Lung microvascular endothelial cell (primary cell): Measurements from ENCODE around the gene MBP. TPM values are rescaled to one million over a fixed set of nuclear protein-coding genes. Genes with fewer than 3 reads are reported as not detected.

ENCODE experiments used
- DNase-seq, 2 donors: peaks; one replicate each; pipeline versions ENCODE4 v3.0.0 to v3.0.0-alpha.2; 2010; ENCODE audit warnings: low read depth in 2 of 2
- total RNA-seq: library from RNA; depleted of rRNA; stranded (reverse); fragments of >200 nt; gene quantifications from 2 replicates; pipeline ENCODE4 v1.2.1, GENCODE V29; 2014

Gene MBP
- total RNA-seq, 1 donor from 2014 or later = 6.9 TPM

DNA sequence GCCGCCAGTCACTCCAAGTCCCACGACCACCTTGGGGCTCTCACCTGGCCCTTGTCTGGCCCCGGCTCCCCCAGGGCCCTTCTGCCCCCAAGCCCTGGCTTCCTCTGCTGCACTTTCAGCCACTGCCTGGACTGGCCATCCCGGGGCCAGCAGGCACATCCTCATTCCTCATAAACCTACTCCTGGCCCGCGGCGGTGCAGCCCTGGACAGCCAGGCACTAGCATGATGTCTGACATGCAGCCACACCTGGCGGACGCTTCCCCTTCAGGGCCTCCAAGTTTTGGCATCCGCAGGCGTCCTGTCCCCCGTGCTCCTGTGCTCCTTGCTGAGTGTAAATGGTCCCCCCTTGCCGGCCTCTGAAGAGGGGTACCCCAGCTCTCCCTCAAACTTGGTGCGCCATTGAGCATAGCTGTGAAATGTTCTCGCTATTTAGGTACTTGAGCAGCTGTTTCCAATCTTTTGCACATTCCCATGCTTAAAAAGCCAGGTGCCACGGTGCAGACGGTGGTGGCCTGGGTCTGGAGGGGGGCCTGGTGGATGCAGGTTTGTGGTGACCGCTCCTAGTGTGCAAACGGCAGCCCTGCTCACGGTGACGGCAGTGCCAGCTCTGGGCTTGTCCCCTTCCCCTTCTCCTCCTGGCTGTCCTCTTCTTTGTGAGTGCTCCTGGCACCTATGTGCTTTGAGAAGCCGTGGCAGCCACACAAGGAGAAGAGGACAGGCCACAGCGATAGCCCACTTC is 123.8 kb downstream of the MBP start:
- no peak for DNase-seq

GRCh38 chr18:77008006-77008405 is 124.6 kb downstream of the MBP start:
- DNase-seq = no peak

DNA sequence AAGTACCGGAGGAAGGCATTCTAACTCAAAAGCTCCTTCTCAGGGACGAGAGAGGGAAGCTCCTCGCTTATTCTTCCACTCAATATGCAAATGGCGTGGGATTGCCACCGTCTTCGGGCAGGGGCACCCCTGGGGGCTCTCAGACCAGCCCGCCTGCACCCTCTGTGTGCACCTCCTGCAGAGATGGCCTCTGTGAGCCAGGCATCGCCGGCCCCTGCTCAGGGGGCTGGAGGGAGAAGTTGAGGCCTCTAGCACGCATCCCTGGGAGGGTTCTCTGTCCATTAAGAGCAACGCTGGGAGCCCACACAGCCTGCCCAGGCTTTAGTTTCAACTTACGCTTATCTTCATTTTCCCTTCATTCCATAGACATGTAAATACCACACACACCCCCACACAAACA is 125.3 kb downstream of the MBP start:
- DNase-seq = no peak

- no peak for DNase-seq
Measured at GRCh38 chr18:77006305-77007175, 126.0 kb downstream of the MBP start.

- no peak for DNase-seq
Measured at GRCh38 chr18:77005651-77006195, 126.9 kb downstream of the MBP start.

DNA sequence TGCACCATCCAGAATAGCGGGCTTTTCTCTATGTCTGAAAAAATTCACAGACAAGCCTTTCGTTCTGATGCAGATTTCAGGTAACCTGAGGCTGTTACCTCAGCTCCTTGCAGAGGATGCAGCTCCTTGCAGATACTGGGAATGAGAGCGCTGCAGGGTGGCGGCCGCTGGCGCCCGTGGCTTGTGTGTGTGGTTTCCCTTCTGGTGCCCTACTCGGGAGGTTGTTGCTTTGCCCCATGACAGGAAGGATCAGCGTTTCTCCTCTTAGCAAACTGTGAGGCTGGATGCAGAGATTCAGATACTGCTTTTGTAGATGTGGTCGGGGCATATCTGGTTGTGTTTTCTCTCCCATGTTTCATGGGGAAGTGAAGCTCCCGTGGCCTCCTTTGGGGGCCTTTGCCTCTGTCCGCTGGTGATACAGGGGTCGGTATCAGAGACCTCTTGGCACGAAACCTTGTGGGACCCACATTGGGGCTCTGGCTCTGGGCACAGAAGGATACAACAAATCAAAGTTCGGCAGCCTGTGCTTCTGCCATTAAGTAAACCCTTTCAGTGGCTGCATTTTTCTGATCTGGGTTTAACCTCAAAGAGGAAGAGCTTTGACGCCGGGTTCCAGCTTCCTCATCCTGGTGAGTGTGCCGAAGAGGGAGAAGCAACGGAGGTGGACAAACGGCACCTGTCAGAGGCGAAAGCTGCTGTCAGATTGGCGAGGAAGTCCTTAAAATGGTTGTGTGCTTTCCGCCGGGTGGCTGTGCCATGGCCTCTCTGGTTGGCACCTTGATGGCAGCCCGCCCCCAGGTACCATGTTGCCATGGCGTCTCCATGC is 127.8 kb downstream of the MBP start:
- DNase-seq = peak in 1 of 2 donors; percentile 14

- no peak for DNase-seq
Measured at GRCh38 chr18:77003316-77003715, 129.3 kb downstream of the MBP start.

DNA sequence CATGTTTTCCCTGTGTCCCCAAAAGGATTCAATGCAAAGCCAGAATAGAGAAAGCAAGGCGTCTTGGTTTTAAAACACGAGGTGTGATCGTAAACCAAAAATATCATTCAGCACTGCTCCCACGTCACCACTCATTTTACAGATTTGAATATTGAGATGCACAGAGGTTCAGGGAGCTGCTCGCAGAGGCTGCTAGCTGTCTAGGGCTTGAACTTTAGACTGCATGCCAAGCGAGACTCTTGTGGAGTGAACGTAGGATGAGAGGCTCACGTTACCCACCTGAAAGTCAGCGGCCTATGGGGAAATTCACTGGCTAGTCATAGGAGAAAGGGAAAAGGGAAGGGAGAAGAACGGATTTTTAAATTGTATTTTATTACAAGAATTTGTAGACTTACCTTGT is 130.1 kb downstream of the MBP start:
- no peak for DNase-seq

GRCh38 chr18:77001979-77002378 is 130.6 kb downstream of the MBP start:
- DNase-seq = no peak

DNA sequence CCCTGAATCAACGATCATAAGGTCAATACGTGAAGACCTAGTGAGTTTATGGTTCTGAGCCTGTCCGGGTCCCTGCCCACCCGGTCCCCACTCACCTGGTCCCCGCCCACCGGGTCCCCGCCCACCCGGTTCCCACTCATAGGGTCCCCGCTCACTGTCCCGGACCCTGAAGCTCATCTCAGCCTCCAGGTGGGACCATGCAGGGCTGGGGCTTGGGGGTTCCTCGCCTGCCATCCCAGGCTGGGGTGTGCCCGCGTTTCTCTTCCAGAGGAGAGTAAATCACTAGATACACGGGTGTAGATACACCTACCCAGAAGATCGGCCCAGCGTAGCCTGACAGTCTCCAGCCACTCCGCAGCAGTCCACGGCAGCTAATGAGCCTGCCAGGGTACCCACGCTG is 131.5 kb downstream of the MBP start:
- DNase-seq = no peak

- peak; percentile 54 to 59 for DNase-seq
Measured at GRCh38 chr18:77000527-77000926, 132.1 kb downstream of the MBP start.

DNA sequence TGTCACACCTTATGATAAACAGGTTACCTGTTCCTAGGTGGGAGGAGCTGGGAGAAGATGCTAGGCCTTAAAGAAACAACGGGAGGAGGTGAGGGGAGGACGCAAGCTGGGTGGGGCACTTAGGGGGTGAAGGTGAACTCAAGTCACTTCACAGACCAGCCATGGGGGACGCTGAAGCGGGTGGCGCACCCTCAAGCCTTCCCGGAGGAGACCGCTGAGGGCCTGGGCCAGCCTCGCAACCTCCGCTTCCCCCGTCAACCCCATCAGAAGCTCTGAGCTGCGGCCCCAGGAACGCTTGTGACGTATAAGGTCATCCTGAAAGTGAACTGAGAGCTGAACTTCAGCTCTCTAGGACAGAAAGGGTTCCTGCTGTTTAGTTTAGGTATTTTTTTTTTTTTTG is 133.5 kb downstream of the MBP start:
- DNase-seq = no peak

DNA sequence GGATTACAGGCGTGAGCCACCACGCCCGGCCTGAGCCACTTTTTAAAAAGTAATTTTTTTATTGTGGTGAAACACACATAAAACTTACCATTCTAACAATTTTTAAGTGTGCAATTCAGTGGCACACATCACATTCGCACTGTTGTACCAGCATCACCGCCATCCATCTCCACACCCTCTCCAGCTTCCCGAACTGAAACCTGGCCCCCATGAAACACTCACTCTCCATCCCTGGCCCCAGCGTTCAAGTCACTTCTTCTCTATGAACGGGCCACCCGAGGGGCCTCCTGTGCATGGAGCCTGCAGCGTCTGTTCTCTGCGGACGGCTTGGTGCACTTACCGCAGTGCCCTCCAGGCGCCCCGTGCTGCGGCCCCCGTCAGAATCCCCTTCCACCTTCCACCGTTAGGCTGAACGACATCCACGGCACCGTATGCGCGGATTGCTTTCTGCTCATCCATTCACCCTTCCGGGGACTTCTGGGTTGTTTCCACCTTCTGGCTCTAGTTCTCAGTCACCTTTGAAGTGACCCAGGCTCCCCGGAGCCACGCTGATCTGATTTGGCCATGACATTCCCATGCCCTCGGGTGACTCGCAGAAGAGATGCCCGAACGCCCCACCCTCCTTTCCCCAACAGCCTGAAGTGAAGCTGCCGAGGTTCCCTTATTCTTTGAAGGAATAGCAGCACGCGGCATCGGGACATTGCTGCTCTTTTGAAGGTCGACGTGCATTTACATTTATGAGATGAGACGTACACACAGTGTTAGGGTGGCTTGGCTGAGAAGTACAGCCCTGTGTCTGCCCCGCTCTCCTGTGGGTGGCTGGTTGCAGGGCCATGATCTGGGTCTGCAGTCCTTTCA is 134.4 kb downstream of the MBP start:
- DNase-seq = no peak

DNA sequence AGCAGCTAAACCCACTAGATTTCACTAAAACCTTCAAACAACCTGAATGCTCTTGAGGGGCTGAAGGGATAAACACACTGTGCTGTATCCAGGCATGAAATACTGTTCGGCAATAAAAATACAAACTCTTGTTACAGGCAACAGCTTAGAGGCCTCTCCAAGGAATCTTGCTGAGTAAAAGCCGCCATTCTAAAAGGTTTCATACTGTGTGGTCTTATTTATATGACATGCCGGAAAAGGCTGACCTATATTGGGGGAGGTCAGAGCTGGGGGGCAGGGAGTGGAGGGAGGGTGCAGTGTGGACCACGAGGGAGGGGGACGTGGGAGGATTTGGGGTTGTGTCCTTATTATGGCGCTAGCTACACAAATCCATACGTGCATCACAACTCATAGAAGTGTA is 136.2 kb downstream of the MBP start:
- DNase-seq = no peak

DNA sequence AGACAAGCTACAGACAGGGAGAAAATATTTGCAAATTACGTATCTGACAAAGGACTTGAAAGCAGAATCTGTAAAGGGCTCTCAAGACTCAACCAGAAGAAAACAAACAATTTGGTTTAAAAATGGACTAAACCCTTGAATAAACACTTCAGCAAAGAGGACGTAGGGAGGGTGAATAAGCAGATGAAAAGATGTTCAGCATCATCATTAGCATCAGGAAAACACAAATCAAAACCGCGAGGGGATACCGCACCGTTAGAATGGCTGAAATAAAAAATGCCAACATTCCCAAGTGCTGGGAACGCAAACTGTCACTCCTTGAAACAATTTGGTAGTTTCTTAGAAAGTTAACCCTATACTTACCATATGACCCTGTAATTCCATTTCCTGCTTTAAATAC is 136.7 kb downstream of the MBP start:
- no peak for DNase-seq

GRCh38 chr18:76994086-76994654 is 138.4 kb downstream of the MBP start:
- no peak for DNase-seq

DNA sequence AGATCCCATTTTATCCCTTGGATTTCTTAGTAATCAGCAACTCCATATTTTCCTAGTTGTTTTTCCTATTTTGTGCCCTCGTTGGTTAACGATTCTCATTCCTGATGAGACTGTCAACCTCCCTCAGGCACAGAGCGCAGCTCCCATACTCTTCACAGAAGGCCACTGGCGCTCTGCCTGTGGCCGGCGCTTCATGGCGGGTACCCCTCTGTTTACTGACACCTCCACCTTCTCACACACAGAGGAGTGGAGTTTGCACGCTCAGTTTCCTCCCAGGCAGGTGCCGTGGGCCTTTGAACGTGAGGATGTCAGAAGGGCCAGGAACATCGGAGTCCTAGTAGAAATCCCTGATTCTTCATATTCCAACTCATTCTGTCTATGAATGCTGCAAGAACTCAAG is 139.0 kb downstream of the MBP start:
- DNase-seq = no peak

DNA sequence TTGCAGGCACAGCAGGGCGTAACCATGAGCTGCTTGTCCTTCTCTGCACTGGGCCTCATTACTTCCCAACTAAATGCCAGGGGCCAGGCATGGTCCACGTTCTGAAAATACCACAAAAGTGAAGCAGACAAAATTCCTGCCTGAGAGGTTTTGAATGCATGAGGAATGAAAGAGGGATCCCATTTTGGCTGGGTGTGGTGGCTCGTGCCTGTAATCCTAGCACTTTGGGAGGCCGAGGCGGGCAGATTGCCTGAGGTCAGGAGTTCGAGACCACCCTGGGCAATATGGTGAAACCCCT is 139.5 kb downstream of the MBP start:
- DNase-seq = no peak

DNA sequence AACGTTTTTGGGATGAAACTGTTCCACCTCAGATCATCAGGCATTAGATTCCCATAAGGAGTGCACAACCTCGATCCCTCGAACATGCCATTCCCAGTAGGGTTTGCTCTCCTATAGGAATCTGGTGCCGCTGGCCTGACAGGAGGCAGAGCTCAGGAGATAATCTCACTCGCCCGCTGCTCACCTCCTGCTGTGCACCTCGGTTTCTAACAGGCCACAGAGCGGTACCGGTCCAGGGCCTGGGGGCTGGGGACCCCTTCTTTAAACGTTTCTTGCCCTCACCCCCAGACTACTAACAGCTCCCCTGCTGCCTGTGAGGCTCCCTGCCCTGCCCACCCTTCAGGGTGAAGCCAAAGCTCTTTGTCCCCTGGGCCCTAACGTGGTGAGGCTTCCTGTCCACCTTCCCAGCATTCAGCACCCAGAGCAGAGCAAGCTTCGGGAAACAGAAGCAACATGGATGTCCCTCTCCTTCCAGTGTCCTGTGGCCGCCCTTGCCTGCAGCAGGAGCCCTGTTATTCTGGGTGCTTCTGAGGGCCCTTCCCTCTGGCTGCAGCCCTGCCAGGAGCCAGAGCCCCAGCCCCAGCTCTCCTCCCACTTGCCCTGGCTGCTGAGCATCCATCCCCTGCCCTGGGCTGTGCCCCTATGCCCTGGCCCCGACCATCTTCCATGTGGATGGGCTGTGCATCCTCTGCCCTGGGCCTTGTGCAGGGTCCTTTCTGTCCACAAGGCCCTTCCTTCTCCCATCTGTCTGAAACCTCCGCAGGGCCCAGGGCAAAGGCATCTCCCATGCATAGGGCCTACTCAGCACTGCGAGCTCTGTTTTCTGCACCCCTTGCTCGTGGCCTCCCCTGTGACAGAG is 140.1 kb downstream of the MBP start:
- DNase-seq = no peak
